ENCODE measurements around the gene AP2B1.

The AP2B1 gene

GRCh38 chr17:35705230-35705629 is 118.1 kb downstream of the AP2B1 start:
- DNase-seq, result peak; percentile 44

GRCh38 chr17:35705705-35706104 is 118.6 kb downstream of the AP2B1 start:
- DNase-seq, result no peak

- no peak for DNase-seq
Measured at GRCh38 chr17:35708149-35708548, 121.0 kb downstream of the AP2B1 start.

- DNase-seq, result no peak
Measured at GRCh38 chr17:35708951-35709350, 121.8 kb downstream of the AP2B1 start.

GRCh38 chr17:35709874-35710273 is 122.8 kb downstream of the AP2B1 start:
- DNase-seq, result no peak

GRCh38 chr17:35710950-35711349 is 123.8 kb downstream of the AP2B1 start:
- no peak for DNase-seq

- DNase-seq, result peak; percentile 84
Measured at GRCh38 chr17:35713069-35713728, 126.1 kb downstream of the AP2B1 start.

- no peak for DNase-seq
Measured at GRCh38 chr17:35714988-35715387, 127.9 kb downstream of the AP2B1 start.

GRCh38 chr17:35715416-35715815 is 128.3 kb downstream of the AP2B1 start:
- DNase-seq, result peak; percentile 85

GRCh38 chr17:35716173-35716572 is 129.1 kb downstream of the AP2B1 start:
- DNase-seq, result no peak

GRCh38 chr17:35716897-35717465 is 129.9 kb downstream of the AP2B1 start:
- no peak for DNase-seq

GRCh38 chr17:35717475-35717874 is 130.4 kb downstream of the AP2B1 start:
- DNase-seq, result no peak

- no peak for DNase-seq
Measured at GRCh38 chr17:35723735-35724134, 136.6 kb downstream of the AP2B1 start.

- DNase-seq, result no peak
Measured at GRCh38 chr17:35725058-35725457, 137.9 kb downstream of the AP2B1 start.

- DNase-seq, result no peak
Measured at GRCh38 chr17:35725802-35726126, 138.6 kb downstream of the AP2B1 start.

- DNase-seq, result peak; percentile 91
Measured at GRCh38 chr17:35726127-35726952, 139.2 kb downstream of the AP2B1 start.

GRCh38 chr17:35726953-35727460 is 139.9 kb downstream of the AP2B1 start:
- peak; percentile 91 for DNase-seq

- peak; percentile 35 for DNase-seq
Measured at GRCh38 chr17:35727635-35728034, 140.5 kb downstream of the AP2B1 start.

- DNase-seq, result no peak
Measured at GRCh38 chr17:35728551-35728950, 141.4 kb downstream of the AP2B1 start.

GRCh38 chr17:35729405-35729833 is 142.3 kb downstream of the AP2B1 start:
- DNase-seq, result peak; percentile 29

GRCh38 chr17:35730400-35731005 is 143.4 kb downstream of the AP2B1 start:
- no peak for DNase-seq

- DNase-seq, result peak; percentile 86
Measured at GRCh38 chr17:35731239-35731916, 144.3 kb downstream of the AP2B1 start, which contains the start of gene RASL10B. TSS of gene RASL10B (plus strand) at chr17:35731639. CDS start at chr17:35735185, 3,546 bp downstream.
